GM21723 (cell line): ENCODE measurements around the gene BTBD9.

Source experiments
- ATAC-seq: cut with Tn5 transposase; IDR thresholded peaks from one replicate; pipeline ENCODE4 v1.9.1; 2021; ENCODE audit warnings: mild to moderate bottlenecking, moderate library complexity; ENCODE audit not compliant: unreplicated experiment

The BTBD9 gene

DNA sequence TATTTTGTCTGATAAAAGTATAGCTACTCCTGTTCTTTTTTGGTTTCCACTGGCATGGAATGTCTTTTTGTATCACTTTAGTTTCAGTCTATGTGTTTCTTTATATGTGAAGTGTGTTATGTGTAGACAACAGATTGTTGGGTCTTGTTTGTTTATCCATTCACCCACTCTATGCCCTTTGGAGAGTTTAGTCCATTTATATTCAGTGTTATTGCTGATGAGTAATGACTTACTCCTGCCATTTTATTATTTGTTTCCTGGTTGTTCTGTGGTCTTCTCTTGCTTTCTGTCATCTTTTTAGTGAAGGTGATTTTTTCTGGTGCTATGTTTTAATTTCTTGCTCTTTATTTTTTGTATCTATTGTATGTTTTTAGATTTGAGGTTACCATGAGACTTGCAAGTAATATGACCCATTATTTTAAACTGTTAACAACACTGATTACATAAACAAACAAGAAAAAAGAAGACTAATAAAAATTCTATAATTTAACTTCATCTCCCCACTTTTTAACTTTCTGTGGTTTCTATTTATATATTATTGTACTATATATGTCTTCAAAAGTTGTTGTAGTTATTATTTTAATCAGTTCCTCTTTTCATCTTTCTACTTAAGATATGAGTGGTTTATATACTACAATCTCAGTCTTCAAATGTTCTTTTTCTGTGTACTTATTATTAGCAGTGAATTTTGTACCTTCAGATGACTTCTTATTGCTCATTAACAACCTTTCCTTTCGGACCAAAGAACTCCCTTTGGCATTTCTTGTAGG is 323.4 kb downstream of the BTBD9 start:
- ATAC-seq: peak; percentile 75

DNA sequence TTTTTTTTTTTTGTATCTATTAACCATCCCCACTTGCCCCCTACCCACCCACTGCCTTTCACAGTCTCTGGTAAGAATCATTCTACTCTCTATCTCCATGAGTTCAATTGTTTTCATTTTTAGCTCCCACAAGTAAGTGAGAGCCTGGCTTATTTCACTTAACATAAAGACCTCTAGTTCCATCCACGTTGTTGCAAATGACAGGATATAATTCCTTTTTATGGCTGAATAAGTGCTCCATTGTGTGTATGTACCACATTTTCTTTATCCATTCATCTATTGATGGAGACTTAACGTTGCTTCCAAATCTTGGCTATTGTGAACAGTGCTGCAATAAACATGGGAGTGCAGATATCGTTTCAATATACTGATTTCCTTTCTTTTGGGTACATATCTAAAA is 328.5 kb downstream of the BTBD9 start:
- ATAC-seq: no peak

DNA sequence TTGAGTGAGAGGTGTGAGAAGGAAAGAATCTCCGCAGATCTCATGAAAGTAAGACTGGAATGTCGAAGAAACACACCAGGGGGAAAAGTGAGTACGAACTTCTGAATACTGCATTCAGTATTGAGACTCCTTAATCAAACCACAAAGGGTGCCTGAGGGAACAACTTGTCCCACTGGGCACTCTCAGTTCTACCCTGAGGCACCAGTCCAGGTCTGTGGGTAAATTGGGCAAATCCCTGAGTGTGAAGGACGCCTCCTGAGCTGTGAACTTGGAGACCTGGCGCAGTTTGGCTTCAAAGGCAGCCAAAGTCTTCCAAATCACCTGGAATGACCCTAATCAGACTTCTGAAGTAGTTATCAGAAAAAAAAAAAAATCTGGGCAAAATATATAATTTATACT is 329.7 kb downstream of the BTBD9 start:
- ATAC-seq: no peak

DNA sequence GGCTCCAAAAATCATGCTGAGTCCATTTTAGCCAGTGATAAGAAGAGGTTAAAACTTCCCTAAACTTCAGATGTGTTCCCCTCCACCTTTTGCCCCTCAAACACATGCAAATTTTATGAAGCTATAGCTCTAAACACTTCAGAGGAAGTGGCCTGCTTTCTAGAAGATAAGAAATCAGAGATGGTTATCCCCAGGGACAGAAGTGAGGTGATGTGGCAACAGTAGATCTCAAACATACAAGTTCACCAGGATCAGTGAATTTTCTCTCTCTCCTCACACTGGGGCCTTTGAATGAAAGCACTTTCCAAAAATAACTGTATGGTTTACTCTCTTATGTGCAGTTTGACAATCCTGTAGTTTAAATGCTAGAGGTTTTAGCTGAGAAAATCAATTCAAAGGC is 332.0 kb downstream of the BTBD9 start:
- ATAC-seq: peak; percentile 67

DNA sequence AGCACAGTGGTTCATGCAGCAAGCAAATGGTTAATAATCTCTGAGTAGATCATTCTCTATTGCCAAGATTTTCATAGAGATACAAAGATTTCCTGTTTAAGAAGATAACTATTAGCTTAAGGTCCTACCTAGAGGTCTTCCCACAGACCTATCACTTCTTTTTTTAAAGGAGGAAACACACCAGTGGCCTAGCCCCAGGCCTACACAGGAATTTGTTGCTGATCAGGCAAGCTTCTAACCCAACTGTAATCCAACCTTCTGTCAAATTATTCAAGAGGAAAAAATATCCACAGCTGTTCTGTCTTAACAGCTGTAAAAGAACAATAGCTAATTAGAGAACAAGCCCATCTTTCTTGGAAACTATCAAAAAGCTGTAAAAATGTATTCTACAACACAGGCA is 332.8 kb downstream of the BTBD9 start:
- peak; percentile 38 for ATAC-seq

DNA sequence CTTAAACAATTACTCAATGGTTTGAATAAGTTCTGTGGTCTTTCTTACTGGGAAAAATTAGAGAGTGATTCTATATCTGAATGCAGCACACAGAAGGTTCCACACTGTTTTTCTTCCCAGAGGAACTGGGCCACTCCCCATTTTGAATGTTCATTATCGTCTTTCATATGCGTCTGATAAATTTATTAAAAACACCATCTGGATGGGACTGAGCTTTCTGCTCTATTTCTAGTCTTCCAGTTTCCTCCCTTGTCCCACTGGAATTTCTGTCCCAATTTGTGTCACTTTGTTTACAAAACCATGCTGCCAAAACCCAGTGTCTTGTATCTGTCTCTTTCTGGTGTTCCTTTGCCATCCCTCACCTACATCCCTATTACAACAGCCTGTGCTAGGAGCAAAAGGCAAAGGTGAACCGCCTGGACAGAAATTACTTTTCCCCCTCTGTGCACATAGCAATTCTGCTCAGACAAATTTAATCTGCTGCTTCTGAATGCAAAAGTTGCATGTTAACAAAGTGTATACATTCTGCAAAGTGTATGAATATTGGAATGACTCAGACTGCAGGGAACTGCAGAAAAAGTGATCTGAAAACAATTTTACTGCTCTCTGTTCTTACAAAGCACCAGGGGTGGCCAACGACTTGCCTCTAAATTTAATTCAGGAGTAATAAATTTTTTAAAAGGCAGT is 333.6 kb downstream of the BTBD9 start:
- peak; percentile 69 for ATAC-seq

DNA sequence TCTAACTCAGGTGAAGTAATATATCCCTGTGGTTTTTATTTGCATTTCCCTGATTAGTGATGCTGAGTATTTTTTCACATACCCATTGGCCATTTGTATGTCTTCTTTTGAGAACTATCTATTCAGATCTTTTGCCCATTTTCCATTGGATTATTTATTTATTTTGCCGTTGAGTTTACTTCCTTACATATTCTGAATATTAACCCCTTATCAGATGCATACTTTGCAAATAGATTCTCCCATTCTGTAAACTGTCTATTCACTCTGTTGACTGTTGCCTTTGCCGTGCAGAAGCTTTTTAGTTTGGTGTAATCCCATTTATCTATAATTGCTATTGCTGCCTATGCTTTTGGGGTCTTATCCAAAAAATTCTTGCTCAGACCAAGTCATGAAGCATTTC is 336.9 kb downstream of the BTBD9 start:
- no peak for ATAC-seq

DNA sequence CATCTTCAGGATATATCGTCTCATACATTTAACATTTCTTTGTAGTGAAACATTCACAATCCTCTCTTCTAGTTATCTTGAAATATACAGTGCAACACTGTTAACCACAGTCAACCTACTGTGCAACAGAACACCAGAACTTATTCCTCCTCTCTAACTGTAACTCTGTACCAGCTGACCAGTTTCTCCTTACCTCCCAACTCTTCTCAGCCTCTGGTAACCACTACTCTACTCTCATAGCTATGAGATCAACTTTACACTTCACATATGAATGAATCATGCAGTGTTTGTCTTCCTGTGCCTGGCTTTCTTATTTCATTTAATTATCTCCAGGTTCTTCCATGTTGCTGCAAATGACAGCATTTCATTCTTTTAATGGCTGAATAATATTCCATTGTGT is 337.6 kb downstream of the BTBD9 start:
- ATAC-seq: no peak

DNA sequence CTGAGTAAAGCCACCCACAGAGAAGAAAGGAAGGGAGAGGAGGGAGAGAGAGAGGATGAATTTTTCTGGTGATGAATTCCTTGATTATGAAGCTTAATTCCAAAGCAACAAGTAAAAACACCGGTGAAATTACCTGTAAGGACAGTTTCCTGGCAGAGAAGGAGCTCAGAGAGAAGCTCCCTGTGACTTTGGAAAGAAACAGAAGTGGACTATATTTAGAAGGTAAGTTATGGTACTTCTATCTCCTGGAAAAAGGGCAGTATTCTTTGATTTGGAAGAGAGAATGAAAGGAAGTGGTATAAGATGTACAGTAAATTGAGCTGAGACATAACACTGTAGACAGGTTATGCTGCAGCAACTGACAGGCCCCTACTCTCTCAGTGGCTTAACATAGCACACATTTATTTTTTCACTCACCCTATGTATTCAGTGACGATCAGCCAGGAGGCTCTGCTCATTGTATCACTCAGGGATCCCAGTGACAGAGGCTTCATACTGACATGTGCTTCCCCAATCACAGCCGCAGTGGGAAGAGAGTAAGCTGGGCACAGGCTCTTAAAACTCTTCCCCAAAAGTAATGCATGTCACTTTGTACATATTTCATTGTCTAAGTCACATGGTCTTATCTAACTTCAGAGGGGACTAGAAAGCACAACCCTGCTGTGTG is 349.5 kb downstream of the BTBD9 start:
- no peak for ATAC-seq

DNA sequence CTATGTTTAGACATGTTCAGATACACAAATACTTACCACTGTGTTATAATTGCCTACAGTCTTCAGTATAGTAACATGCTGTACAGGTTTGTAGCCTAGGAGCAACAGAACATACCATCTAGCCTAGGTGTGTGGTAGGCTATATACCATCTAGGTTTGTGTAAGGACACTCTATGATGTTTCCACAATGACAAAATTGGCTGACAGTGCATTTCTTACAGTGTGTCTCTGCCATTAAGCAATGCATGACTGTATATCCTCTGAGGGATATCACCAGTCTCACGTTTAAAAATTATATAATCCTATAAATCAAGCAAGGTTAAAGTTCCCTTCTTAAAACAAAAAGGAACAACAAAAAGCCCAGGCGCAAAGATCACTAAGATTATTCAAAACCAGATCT is 352.2 kb downstream of the BTBD9 start:
- no peak for ATAC-seq

DNA sequence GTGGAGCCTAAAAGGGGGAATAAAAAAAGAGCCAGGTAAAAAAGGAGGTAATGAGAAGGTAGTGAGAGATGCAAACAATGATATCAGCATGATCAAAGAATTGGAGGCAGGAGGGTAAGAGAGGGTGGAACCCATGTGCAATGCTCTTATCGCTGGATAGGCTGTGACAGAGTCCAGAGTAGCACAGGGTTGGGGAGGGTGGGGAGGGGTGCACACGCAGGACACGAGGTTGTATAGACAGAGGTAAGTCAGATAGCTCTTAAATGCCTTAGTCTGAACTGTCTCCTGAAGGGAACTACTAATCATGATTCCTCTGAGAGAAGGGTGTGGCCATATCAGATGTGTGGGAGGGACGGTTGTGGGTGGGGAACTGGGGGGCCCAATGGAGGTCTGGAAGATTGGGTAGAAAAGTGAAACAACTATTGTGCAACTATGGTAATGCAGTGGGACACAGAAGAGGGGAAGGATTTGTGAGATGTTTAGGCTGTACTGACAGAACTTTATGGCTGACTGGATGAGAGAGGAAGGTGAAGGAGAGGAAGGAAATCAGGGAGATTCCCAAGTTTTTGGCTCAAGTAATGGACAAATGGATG is 354.8 kb downstream of the BTBD9 start:
- no peak for ATAC-seq

DNA sequence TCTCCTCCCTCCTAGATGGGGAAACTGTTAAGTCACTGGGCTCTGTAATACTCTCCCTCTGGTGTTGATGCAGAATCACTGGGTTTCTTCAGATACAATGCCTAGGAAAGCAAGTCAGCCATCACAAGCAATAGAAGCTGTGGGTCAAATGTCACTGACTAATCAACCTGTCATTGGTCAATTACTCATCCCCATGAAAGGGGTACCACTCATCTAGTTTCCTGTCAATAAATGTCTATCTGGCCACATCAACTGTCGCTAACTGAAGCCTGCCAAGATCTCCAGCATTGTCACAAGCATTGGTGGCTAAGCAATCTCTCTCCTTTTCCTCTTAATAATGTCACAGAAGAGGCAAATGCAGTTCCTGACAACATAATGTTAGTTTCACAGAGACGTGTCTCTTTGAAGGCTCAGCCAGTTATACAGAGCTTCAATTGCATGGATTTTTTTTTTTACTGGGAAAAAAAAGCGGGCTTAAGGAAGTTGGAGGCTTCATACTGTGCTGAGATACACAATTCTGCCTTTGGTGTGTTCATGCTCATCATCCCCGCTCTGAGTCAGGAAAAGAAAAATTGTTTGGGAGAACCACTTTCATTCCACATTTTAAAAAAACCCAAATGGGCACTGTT is 355.9 kb downstream of the BTBD9 start:
- no peak for ATAC-seq

DNA sequence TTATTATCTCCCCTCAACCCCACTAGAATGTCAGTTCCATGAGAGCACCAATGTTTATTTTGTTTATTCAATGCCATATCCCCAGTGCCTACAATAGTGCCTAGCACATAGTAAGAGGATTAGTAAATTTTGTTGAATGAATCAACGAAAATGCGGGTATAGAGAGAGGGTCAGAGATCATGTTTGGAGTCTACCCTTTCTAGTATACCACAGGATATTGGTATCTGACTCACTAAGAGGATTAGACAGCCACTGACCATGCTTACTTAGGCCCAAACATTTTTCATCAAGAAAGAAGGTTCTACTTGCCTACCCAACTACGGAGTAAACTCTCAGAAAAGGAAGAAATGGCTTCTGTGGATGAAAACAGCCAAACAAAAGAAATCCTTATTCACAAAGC is 356.8 kb downstream of the BTBD9 start:
- no peak for ATAC-seq

DNA sequence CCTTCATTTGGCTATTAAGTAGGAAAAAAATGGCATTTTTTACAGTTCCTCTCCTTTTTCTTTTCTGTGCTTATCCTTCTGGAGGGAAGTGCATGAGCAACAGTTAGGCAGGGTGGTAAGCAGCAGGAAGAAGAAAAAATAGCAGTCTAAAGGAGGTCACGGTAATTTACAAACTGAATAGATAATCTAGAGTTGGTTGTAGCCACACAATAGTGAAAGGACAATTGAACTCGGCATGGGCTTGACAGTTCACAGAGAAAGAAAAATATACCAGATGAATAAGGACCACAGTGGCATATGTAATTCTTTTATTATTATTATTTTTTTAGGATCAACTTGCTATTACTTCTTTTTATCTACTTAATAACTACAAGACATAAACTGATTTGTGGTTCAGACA is 358.6 kb downstream of the BTBD9 start:
- ATAC-seq: no peak

DNA sequence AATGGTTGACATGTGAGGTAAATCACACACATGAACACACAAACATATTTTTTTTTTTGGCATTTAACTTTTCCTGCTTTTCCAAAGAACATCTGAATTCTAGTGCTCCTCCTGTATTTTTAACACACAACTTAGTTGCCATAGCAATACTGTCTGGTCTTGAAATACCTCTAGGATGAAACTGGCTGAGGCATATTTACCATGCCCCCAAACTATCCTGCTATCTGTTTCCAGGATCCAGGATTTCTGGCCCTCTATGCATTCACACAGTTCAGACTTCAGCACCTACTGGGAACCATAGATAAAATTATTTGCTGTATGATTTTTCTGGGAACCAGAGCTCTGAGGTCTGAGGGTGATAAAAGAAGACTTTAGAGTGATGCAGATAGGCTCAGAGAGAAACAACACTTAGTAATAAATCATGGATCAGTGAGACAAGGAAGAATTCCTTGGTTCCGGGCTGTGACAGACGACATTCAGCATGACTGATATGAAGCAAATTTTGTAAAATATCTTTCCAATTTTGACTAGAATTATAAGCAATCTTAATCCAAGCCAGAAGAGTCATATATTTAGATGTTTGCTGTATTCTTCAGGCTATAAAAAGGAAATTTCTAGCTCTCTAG is 359.7 kb downstream of the BTBD9 start:
- ATAC-seq: no peak

DNA sequence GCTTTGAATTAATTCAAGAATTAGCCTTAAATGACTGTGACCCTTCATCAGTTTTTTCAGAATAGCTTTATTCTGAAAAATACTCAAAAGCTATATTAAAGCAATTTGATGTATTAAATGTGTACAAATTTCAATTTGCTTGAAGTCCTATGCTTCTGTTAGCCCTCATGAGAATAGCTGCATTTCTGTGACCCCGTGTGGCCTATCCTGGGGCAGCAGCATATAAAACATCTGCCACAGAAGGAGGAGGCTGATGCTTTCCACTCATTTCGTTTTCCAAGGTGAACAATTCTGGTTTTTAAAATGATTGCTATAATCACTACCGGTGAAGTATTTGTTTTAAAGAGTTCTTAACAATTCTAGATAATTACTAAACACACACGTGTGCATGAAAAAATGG is 360.3 kb downstream of the BTBD9 start:
- ATAC-seq: no peak

DNA sequence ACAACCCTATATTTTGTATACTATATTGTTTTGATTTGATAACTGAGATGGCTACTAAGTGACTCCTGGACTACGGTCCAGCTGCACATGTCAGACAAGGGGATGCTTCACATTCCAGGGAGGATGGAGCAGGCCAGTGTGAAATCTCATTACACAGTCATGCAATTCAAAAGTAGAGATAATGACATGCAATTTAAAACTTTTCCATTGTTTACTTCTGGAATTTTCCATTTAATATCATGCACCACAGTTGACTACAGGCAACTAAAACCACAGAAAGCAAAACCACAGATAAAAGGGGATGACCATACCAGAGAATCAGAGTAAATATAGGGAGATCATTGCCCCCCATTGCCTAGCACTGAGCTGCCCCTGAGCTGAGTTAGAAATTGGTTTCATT is 366.4 kb downstream of the BTBD9 start:
- ATAC-seq: no peak

DNA sequence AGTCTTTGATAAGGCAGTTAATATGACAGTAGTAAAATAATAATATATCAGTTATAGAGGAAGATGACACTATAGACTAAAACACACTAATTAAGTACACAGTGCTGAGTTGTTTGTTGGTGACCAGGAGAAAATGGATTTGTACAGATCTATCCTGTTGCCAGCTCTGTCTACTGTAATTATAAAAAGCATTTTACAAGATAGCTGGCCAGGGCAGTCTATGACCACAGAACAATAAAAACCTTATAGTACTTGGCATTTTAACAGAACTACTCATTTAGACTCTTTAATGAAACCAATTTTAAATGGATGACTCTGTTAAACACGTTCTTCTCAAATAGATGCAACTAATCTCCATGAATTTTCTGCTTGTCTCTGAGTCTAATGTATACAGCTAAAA is 367.5 kb downstream of the BTBD9 start:
- no peak for ATAC-seq

DNA sequence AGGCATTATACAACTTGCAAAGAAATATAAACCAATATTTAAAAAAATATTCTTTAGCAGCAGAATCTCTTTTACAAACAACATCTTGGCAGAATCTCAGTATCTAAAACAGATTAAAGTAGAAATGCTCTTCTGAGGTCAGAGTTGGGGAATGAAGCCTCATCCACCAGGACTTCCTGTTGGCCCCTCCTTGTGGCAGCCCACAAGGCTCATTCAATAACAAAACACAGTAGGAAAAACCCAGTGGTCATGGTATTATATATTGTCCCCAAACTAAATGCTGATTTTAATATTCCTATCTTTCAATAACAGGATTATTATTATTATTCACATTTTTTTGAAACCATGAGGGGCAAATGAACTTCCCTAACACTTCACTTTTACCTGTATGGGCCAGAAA is 368.6 kb downstream of the BTBD9 start:
- ATAC-seq: no peak

DNA sequence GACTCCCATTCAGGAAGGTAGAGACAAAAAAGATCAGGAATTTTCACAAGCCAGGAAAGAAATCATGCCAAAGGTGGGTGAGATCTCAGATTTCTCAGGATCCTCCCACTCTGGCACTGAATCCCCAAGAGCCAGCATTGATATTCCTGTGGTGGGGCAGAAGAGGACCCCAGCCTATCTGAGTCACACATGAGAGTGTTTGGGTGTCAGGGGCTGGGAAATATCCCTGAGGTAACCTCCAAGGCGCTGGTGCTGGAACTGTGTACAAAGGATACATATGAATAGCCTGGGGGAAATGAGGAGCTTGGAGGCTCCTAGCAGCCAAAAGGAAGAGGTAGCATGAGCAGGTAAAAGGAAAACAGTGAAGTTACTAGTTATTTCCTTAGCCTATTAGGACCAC is 369.4 kb downstream of the BTBD9 start:
- no peak for ATAC-seq
